HepG2 (cell line): Measurements from ENCODE around the gene LGALS14. TPM values are rescaled to one million over a fixed set of nuclear protein-coding genes. Genes with fewer than 3 reads are reported as not detected.

ENCODE experiments used
- ATAC-seq: fragments of 200-7000 bp; cut with Tn5 transposase; 3 replicates; pipeline ENCODE4 v1.9.1; 2020; ENCODE audit warnings: mild to moderate bottlenecking, moderate library complexity
- BruUV-seq: library from RNA; stranded (reverse); fragments of 400-500 nt; replicated peaks from 2 replicates; lab custom pipeline; 2021; lab: Mats Ljungman, UMichigan
- CTCF ChIA-PET: fragments of 300-600 bp; formaldehyde crosslinking; extraction: SDS; loops from one replicate; lab custom pipeline; 2021; ENCODE audit warnings: low total read pairs, inconsistent platforms, low intra/inter-chr PET ratio; lab: Yijun Ruan, JAX
- POLR2A ChIA-PET: fragments of 350-600 bp; sonication (Branson Sonifier 250); formaldehyde crosslinking; loops from one replicate; lab custom pipeline; 2020; ENCODE audit warnings: antibody characterized with exemption, inconsistent platforms; lab: Yijun Ruan, JAX
- DNase-seq: peaks from one replicate; pipeline ENCODE4 v3.0.0-alpha.2; 2015; ENCODE audit warnings: low spot score
- FAIRE-seq: peaks from 3 replicates; lab custom pipeline; 2011; peaks lifted over from hg19 to GRCh38; lab: Jason Lieb, UNC
- H2AFZ ChIP-seq: one replicate; pipeline ENCODE4 v1.6.1; 2011; ENCODE audit warnings: low read length, inconsistent platforms
- H3K27ac ChIP-seq: fragments of 300-600 bp; 3 replicates; pipeline ENCODE4 v1.8.0; 2011; ENCODE audit warnings: mixed run types, mild to moderate bottlenecking, mixed read lengths, low read length, inconsistent platforms; ENCODE audit not compliant: insufficient read depth; ENCODE audit errors: extremely low read length
- H3K27me3 ChIP-seq, 2 experiments: fragments of 200-600 bp in 1 of 2; 2 replicates in 1 of 2; 3 replicates in 1 of 2; pipeline versions ENCODE4 v1.6.0 to v1.8.0; 2011; ENCODE audit warnings: low read length in 2 of 2, mild to moderate bottlenecking in 2 of 2, moderate library complexity in 2 of 2, inconsistent platforms in 1 of 2; ENCODE audit not compliant: insufficient read depth in 2 of 2, control insufficient read depth in 1 of 2
- H3K36me3 ChIP-seq, 2 experiments: fragments of 200-600 bp in 1 of 2; replicated peaks in 1 of 2; 2 replicates in 1 of 2; 3 replicates in 1 of 2; pipeline versions ENCODE4 v1.5.1 to v1.8.0; 2011; ENCODE audit warnings: low read length in 2 of 2, inconsistent platforms in 1 of 2; ENCODE audit not compliant: insufficient read depth in 2 of 2, control insufficient read depth in 1 of 2
- H3K4me1 ChIP-seq: 2 replicates; pipeline ENCODE4 v1.5.1; 2012; ENCODE audit warnings: low read length, inconsistent platforms; ENCODE audit not compliant: insufficient read depth
- H3K4me2 ChIP-seq: 2 replicates; pipeline ENCODE4 v1.6.0; 2011; ENCODE audit warnings: low read depth, low read length, inconsistent platforms
- H3K4me3 ChIP-seq, 3 experiments: fragments of 200-600 bp in 1 of 3; sonication (generic), shearing (Covaris generic) in 1 of 3; replicated peaks in 1 of 3; 2 replicates each; pipeline ENCODE4 v1.5.1; 2011 to 2016; ENCODE audit warnings: low read length in 3 of 3, inconsistent platforms in 2 of 3, low read depth in 2 of 3, mild to moderate bottlenecking in 2 of 3, control low read depth in 1 of 3, mixed read lengths in 1 of 3; ENCODE audit not compliant: insufficient read depth in 1 of 3
- H3K79me2 ChIP-seq: one replicate; pipeline ENCODE4 v1.6.1; 2011; ENCODE audit warnings: low read length, inconsistent platforms; ENCODE audit not compliant: insufficient read depth
- H3K9ac ChIP-seq: 2 replicates; pipeline ENCODE4 v1.6.0; 2011; ENCODE audit warnings: mild to moderate bottlenecking, low read depth, low read length, inconsistent platforms; ENCODE audit not compliant: insufficient read depth
- H3K9me3 ChIP-seq: 2 replicates; pipeline ENCODE4 v1.5.1; 2012; ENCODE audit warnings: mild to moderate bottlenecking, low read length
- H4K20me1 ChIP-seq: 2 replicates; pipeline ENCODE4 v1.6.0; 2011; ENCODE audit warnings: inconsistent platforms, mild to moderate bottlenecking, low read length, moderate library complexity; ENCODE audit not compliant: insufficient read depth
- KDM5B ChIP-seq: sonication (generic); formaldehyde crosslinking; IDR thresholded peaks from 2 replicates; pipeline ENCODE4 v1.4.0; 2020; ENCODE audit warnings: missing genetic modification reagents, mild to moderate bottlenecking, borderline replicate concordance
- MXI1 ChIP-seq: IDR thresholded peaks from 3 replicates; pipeline ENCODE4 v1.6.1; 2012; ENCODE audit warnings: low read depth, low read length, inconsistent platforms, borderline replicate concordance
- SALL2 ChIP-seq: sonication (generic); formaldehyde crosslinking; IDR thresholded peaks from 2 replicates; pipeline ENCODE4 v1.8.1; 2023; ENCODE audit warnings: mild to moderate bottlenecking, missing genetic modification reagents, inconsistent platforms
- SETDB1 ChIP-seq: sonication (generic); formaldehyde crosslinking; IDR thresholded peaks from 2 replicates; pipeline ENCODE4 v1.5.1; 2020; ENCODE audit warnings: missing genetic modification reagents, mild to moderate bottlenecking, borderline replicate concordance
- TEAD3 ChIP-seq: optimal IDR thresholded peaks from 2 replicates; pipeline ENCODE3; 2016; ENCODE audit warnings: borderline replicate concordance
- ZNF44 ChIP-seq: sonication (generic); formaldehyde crosslinking; IDR thresholded peaks from 2 replicates; pipeline ENCODE4 v1.5.1; 2020; ENCODE audit warnings: mild to moderate bottlenecking, missing genetic modification reagents
- WGBS: methylation state at CpG from one replicate; pipeline ENCODE4 v1.1.6; 2017; ENCODE audit warnings: low lambda C conversion rate; 5-methylcytosine and 5-hydroxymethylcytosine counted together
- in situ Hi-C: cut with HindIII; loops from 2 replicates; pipeline ENCODE4 v1.10.0; 2017; ENCODE audit warnings: low pct_unique_long_range_greater_than_20kb; ENCODE audit not compliant: extremely low pct_ligation_motif_present
- intact Hi-C: fragments of 100-400 bp; cut with micrococcal nuclease; formaldehyde crosslinking; loops from one replicate; pipeline ENCODE4 v1.10.0; 2022; ENCODE audit not compliant: unreplicated experiment
- polyA plus RNA-seq, 8 experiments: library from polyadenylated mRNA; depleted of rRNA in 3 of 8; stranded (reverse) in 7 of 8; unstranded in 1 of 8; fragments of >200 nt; fragmentation: Illumina TruSeq in 4 of 8; extraction: Trizol in 4 of 8; gene quantifications; 2 replicates each; pipeline versions ENCODE4 v1.2.1 to v1.2.3, GENCODE V29; 2011 to 2016; ENCODE audit warnings: low read depth in 4 of 8, missing spikeins in 1 of 8, mixed read lengths in 1 of 8; ENCODE audit not compliant: insufficient read depth in 1 of 8
- total RNA-seq, 5 experiments: library from RNA; depleted of rRNA; stranded (reverse); fragments of >200 nt; fragmentation: Illumina TruSeq; extraction: Trizol; gene quantifications; 2 replicates each; pipeline ENCODE4 v1.2.3, GENCODE V29; 2016; ENCODE audit warnings: low read depth in 1 of 5

Gene LGALS14
- total and polyA plus RNA-seq, 2 of the 13 experiments (the other 11 are each of a cell fraction or from before 2014, with no cell fraction given) = not detected

GRCh38 chr19:39677961-39678889 lies 26.1 kb upstream of the LGALS14 start (continued):
- peak; percentile 12; the same call in 1 of the 3 replicates for TF ChIP-seq MXI1
- peak; percentile 88 for TF ChIP-seq TEAD3 (CRISPR knock-in tag)

- FAIRE-seq (no peak), DNase-seq (no peak), ATAC-seq (peak; percentile 48; the same call in 2 of the 3 replicates)
- Histone ChIP-seq H3K9ac (no peak overlapping the region), H3K79me2 (no peaks in the 10 kb centered on the region), H3K9me3 (no peaks in the 10 kb centered on the region), H3K27me3 (peaks cover 1 to 4% of the 10 kb centered on the region in 2 experiments; a peak in 2 of 5 replicates), H3K36me3 (no peaks in the 10 kb centered on the region), H3K27ac (no peak overlapping the region), H4K20me1 (no peaks in the 10 kb centered on the region), H3K4me2 (peak overlapping the region; percentile 50; the same call in 1 of the 2 replicates), H3K4me3 (no peak overlapping the region), H2AFZ (no peak overlapping the region), H3K4me1 (peaks cover 26% of the 10 kb centered on the region)
- POLR2A ChIA-PET = no interaction called here
- CTCF ChIA-PET = no interaction called here
- no TSS peak for BruUV-seq
- intact Hi-C loops (loop anchor here (5.0 kb wide), 1 partner anchor 88 kb away; no protein-coding TSS in a partner anchor), in situ Hi-C loops (no loop called here)
- no peak for TF ChIP-seq ZNF44 (CRISPR knock-in tag)
- TF ChIP-seq SETDB1 (CRISPR knock-in tag) = no peak
- TF ChIP-seq SALL2 (CRISPR knock-in tag) = no peak
- TF ChIP-seq KDM5B (CRISPR knock-in tag) = no peak
- WGBS = 7% methylated on average over 10 of the region's 10 CpGs
These were observed 25.1 kb upstream of the LGALS14 start for GRCh38 chr19:39679056-39679790.
